K562 (cell line): ENCODE results near the gene PTPN12. TPM values are rescaled to one million over a fixed set of nuclear protein-coding genes. Genes with fewer than 3 reads are reported as not detected.

Experiments used
- CXXC5 ChIP-seq: fragments of 250-450 bp; sonication (Bioruptor Pico); IDR thresholded peaks from 2 replicates; pipeline ENCODE4 v1.8.0; 2022; ENCODE audit warnings: inconsistent platforms, mild to moderate bottlenecking, moderate library complexity
- HNRNPH1 ChIP-seq: fragments of 200-400 bp; formaldehyde crosslinking; optimal IDR thresholded peaks from 2 replicates; pipeline ENCODE3; 2017; ENCODE audit warnings: low read depth, mild to moderate bottlenecking, low read length, moderate library complexity
- HOXB6 ChIP-seq: fragments of 250-450 bp; sonication (Bioruptor Pico); IDR thresholded peaks from 2 replicates; pipeline ENCODE4 v1.5.1; 2022; ENCODE audit warnings: mild to moderate bottlenecking, borderline replicate concordance
- MCM2 ChIP-seq: fragments of 450-650 bp; IDR thresholded peaks from 2 replicates; pipeline ENCODE4 v1.6.1; 2017; ENCODE audit warnings: low read depth, mild to moderate bottlenecking
- NFYB ChIP-seq: IDR thresholded peaks from 2 replicates; pipeline ENCODE4 v1.6.1; 2011; ENCODE audit warnings: mild to moderate bottlenecking, moderate library complexity; ENCODE audit not compliant: insufficient read length; ENCODE audit errors: extremely low read depth
- PHF20 ChIP-seq: fragments of 450-650 bp; IDR thresholded peaks from 2 replicates; pipeline ENCODE4 v1.6.1; 2018; ENCODE audit not compliant: partially characterized antibody
- POLR2G ChIP-seq: fragments of 200-400 bp; formaldehyde crosslinking; IDR thresholded peaks from 2 replicates; pipeline ENCODE4 v1.6.1; 2017; ENCODE audit warnings: low read depth, mild to moderate bottlenecking, antibody characterized with exemption, low read length, moderate library complexity
- PPARD ChIP-seq: fragments of 250-450 bp; sonication (Bioruptor Pico); IDR thresholded peaks from 2 replicates; pipeline ENCODE4 v1.8.0; 2022; ENCODE audit warnings: inconsistent platforms, mild to moderate bottlenecking, moderate library complexity
- SLC30A9 ChIP-seq: fragments of 250-450 bp; sonication (Bioruptor Pico); IDR thresholded peaks from 2 replicates; pipeline ENCODE4 v1.8.0; 2022; ENCODE audit warnings: mild to moderate bottlenecking, moderate library complexity
- STAG1 ChIP-seq: sonication (generic); formaldehyde crosslinking; IDR thresholded peaks from 2 replicates; pipeline ENCODE4 v1.5.0; 2020; ENCODE audit warnings: missing genetic modification reagents, borderline replicate concordance
- TEAD1 ChIP-seq, 2 experiments: fragments of 450-650 bp in 1 of 2; sonication (generic) in 1 of 2; formaldehyde crosslinking; IDR thresholded peaks; 2 replicates each; pipeline versions ENCODE4 v1.4.0 to v1.8.0; 2020 to 2022; ENCODE audit warnings: mild to moderate bottlenecking in 2 of 2, missing genetic modification reagents in 1 of 2
- TEAD4 ChIP-seq, 2 experiments: sonication (generic) in 1 of 2; formaldehyde crosslinking in 1 of 2; IDR thresholded peaks; 2 replicates each; pipeline versions ENCODE4 v1.6.1 to v1.8.0; 2012 to 2022; ENCODE audit warnings: borderline replicate concordance in 1 of 2, inconsistent platforms in 1 of 2, low read length in 1 of 2, mild to moderate bottlenecking in 1 of 2, missing genetic modification reagents in 1 of 2
- TOE1 ChIP-seq, 2 experiments: fragments of 450-650 bp in 1 of 2; sonication (generic) in 1 of 2; formaldehyde crosslinking in 1 of 2; IDR thresholded peaks; 2 replicates each; pipeline versions ENCODE4 v1.7.1 to v1.8.0; 2016 to 2022; ENCODE audit warnings: borderline replicate concordance in 2 of 2, mild to moderate bottlenecking in 2 of 2, antibody characterized with exemption in 1 of 2, inconsistent platforms in 1 of 2, low read depth in 1 of 2, missing genetic modification reagents in 1 of 2, moderate library complexity in 1 of 2
- WHSC1 ChIP-seq: IDR thresholded peaks from one replicate; pipeline ENCODE4 v1.6.1; 2012; ENCODE audit warnings: low read length, control low read depth, inconsistent platforms
- XRCC4 ChIP-seq: IDR thresholded peaks from one replicate; pipeline ENCODE4 v1.6.1; 2011; ENCODE audit not compliant: insufficient read depth, insufficient read length; ENCODE audit errors: extremely low read depth
- ZNF212 ChIP-seq: fragments of 450-650 bp; formaldehyde crosslinking; IDR thresholded peaks from 2 replicates; pipeline ENCODE4 v1.4.0; 2020; ENCODE audit warnings: mild to moderate bottlenecking
- ZNF668 ChIP-seq: fragments of 250-450 bp; sonication (Bioruptor Pico); IDR thresholded peaks from 2 replicates; pipeline ENCODE4 v1.8.0; 2022; ENCODE audit warnings: mild to moderate bottlenecking, inconsistent platforms
- polyA plus RNA-seq, 8 experiments: library from polyadenylated mRNA; depleted of rRNA in 4 of 8; stranded (reverse) in 5 of 8; unstranded in 3 of 8; fragments of >200 nt; fragmentation: Nextera tagmentation in 2 of 8; fragmentation: Illumina TruSeq in 1 of 8; extraction: Ambion mirVana in 2 of 8; extraction: Trizol in 1 of 8; gene quantifications; 2 replicates each; pipeline versions ENCODE4 v1.2.1 to v1.2.3, GENCODE V29; 2011 to 2014; ENCODE audit warnings: inconsistent platforms in 1 of 8, missing spikeins in 1 of 8
- total RNA-seq, 7 experiments: library from RNA; depleted of rRNA in 6 of 7; stranded (reverse); fragments of >200 nt in 6 of 7; fragmentation: Illumina TruSeq in 2 of 7; extraction: Trizol in 2 of 7; gene quantifications; 2 replicates each; pipeline versions ENCODE4 v1.2.1 to v1.2.3, GENCODE V29; 2011 to 2021; ENCODE audit warnings: low replicate concordance in 1 of 7
- TF ChIP-seq, protein P1 (sequence below): fragments of 450-650 bp; IDR thresholded peaks from 2 replicates; pipeline ENCODE4 v1.6.1; 2016; ENCODE audit warnings: mild to moderate bottlenecking
- TF ChIP-seq, protein P2 (sequence below): fragments of 450-650 bp; formaldehyde crosslinking; IDR thresholded peaks from 2 replicates; pipeline ENCODE4 v1.4.0; 2022; ENCODE audit warnings: missing genetic modification characterization
- TF ChIP-seq, protein P3 (sequence below): sonication (generic); formaldehyde crosslinking; IDR thresholded peaks from 2 replicates; pipeline ENCODE4 v1.8.0; 2022; ENCODE audit warnings: mild to moderate bottlenecking, missing genetic modification reagents, borderline replicate concordance

Gene PTPN12
- total and polyA plus RNA-seq, 9 of the 15 experiments (the other 6 are each of a cell fraction or from before 2014, with no cell fraction given), result 15.3 to 79.8 (median 26.6) TPM

DNA sequence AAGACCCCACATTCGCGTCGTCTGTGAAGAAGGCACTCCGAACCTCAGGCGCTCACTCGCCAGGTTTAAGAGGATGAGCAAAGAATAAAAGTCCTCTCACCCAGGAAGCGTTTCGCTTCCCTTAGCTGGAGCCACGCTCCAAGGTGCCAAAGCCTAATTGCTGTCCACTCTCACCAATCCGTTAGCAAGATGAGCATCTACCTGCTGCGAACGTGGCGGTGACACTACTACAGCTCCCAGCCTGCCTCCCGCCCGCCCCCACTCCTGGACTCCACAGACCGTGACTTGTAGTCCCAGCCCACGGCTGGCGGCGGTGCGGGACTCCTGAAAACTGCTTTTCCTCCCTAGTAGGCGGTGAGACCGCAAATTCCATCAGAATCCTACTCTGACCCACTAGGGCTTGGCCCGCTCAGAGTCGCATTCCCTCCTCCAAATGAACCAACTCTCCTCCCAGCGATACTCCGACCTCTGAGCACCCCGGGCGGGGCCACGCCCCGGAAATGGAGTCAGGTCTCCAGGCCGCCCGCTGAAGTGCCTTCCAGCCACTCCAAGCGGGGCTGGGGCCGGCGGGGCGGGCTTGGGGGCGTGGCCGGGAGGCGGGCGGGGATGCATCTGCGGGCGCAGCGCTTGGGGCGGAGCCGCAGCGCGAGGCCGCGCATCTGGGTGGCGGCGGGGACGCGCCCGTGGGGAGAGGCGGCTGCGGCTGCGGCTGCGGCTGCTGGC, 521 bp upstream of the PTPN12 start (continued):
- TF ChIP-seq MCM2 (no peak), STAG1 (CRISPR knock-in tag) (no peak), CXXC5 (CRISPR knock-in tag) (peak; percentile 50), PHF20 (peak; percentile 26), TEAD1 (CRISPR knock-in tag; IDR thresholded peaks at IDR 0.05) (peak; percentile 48 to 49; a peak in 1 of 4 replicates), POLR2G (peak; percentile 89), NFYB (no peak), XRCC4 (no peak), SLC30A9 (CRISPR knock-in tag) (no peak), ZNF212 (0 out of 2 replicates have a peak, but pooled peaks have one; percentile 38), WHSC1 (no peak), TOE1 (IDR thresholded peaks at IDR 0.05; ENCODE audit: borderline replicate concordance) (no peak), TOE1 (CRISPR knock-in tag; IDR thresholded peaks at IDR 0.05; ENCODE audit: borderline replicate concordance, low read depth) (no peak), TEAD4 (IDR thresholded peaks at IDR 0.05; ENCODE audit: low read length) (peak; percentile 45; the same call in 1 of the 2 replicates), TEAD4 (CRISPR knock-in tag; IDR thresholded peaks at IDR 0.05; ENCODE audit: borderline replicate concordance) (no peak), HNRNPH1 (no peak), HOXB6 (CRISPR knock-in tag) (no peak), PPARD (CRISPR knock-in tag) (no peak), ZNF668 (CRISPR knock-in tag) (no peak)
- TF ChIP-seq, protein P1, sequence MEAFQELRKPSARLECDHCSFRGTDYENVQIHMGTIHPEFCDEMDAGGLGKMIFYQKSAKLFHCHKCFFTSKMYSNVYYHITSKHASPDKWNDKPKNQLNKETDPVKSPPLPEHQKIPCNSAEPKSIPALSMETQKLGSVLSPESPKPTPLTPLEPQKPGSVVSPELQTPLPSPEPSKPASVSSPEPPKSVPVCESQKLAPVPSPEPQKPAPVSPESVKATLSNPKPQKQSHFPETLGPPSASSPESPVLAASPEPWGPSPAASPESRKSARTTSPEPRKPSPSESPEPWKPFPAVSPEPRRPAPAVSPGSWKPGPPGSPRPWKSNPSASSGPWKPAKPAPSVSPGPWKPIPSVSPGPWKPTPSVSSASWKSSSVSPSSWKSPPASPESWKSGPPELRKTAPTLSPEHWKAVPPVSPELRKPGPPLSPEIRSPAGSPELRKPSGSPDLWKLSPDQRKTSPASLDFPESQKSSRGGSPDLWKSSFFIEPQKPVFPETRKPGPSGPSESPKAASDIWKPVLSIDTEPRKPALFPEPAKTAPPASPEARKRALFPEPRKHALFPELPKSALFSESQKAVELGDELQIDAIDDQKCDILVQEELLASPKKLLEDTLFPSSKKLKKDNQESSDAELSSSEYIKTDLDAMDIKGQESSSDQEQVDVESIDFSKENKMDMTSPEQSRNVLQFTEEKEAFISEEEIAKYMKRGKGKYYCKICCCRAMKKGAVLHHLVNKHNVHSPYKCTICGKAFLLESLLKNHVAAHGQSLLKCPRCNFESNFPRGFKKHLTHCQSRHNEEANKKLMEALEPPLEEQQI, result no peak
- TF ChIP-seq, protein P2, sequence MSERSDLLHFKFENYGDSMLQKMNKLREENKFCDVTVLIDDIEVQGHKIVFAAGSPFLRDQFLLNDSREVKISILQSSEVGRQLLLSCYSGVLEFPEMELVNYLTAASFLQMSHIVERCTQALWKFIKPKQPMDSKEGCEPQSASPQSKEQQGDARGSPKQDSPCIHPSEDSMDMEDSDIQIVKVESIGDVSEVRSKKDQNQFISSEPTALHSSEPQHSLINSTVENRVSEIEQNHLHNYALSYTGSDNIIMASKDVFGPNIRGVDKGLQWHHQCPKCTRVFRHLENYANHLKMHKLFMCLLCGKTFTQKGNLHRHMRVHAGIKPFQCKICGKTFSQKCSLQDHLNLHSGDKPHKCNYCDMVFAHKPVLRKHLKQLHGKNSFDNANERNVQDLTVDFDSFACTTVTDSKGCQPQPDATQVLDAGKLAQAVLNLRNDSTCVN (CRISPR knock-in tag), result peak; percentile 55; the same call in 1 of the 2 replicates
- TF ChIP-seq, protein P3, sequence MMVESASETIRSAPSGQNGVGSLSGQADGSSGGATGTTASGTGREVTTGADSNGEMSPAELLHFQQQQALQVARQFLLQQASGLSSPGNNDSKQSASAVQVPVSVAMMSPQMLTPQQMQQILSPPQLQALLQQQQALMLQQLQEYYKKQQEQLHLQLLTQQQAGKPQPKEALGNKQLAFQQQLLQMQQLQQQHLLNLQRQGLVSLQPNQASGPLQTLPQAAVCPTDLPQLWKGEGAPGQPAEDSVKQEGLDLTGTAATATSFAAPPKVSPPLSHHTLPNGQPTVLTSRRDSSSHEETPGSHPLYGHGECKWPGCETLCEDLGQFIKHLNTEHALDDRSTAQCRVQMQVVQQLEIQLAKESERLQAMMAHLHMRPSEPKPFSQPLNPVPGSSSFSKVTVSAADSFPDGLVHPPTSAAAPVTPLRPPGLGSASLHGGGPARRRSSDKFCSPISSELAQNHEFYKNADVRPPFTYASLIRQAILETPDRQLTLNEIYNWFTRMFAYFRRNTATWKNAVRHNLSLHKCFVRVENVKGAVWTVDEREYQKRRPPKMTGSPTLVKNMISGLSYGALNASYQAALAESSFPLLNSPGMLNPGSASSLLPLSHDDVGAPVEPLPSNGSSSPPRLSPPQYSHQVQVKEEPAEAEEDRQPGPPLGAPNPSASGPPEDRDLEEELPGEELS (CRISPR knock-in tag), result no peak
